C4-2B (cell line): Measurements from ENCODE around the gene CDYL.

Experiments used
- CTCF ChIP-seq: fragments of 450-650 bp; conservative IDR thresholded peaks from 2 replicates; pipeline ENCODE4 v1.5.1; 2017; ENCODE audit warnings: mild to moderate bottlenecking
- ZFX ChIP-seq: fragments of 450-650 bp; IDR thresholded peaks from 2 replicates; pipeline ENCODE4 v1.6.1; 2017

GRCh38 chr6:4774715-4775493, 1.3 kb upstream of the CDYL start:
- TF ChIP-seq CTCF (no peak), ZFX (no peak)
